HEK293 (cell line): ENCODE results near the gene SIRPA.
A peak's percentile ranks its signal among the peaks of the same experiment; 100 is the strongest.

ENCODE experiments used
- CTCF ChIA-PET: fragments of 350-600 bp; formaldehyde crosslinking; extraction: SDS; loops from one replicate; lab custom pipeline; 2021; ENCODE audit warnings: antibody characterized with exemption; lab: Yijun Ruan, JAX
- POLR2A ChIA-PET: fragments of 300-600 bp; formaldehyde crosslinking; extraction: SDS; loops from one replicate; lab custom pipeline; 2020; ENCODE audit warnings: antibody characterized with exemption, inconsistent platforms; lab: Yijun Ruan, JAX
- H3K27ac ChIP-seq: fragments of 200-500 bp; sonication (Bioruptor generic); 2 replicates; pipeline ENCODE4 v1.5.1; 2014; ENCODE audit warnings: low read depth, low read length, control low read depth, inconsistent platforms; ENCODE audit errors: extremely low read depth
- H3K36me3 ChIP-seq, 2 experiments: fragments of 200-500 bp in 1 of 2; sonication (Bioruptor generic) in 1 of 2; 1 replicate in 1 of 2; 2 replicates in 1 of 2; pipeline ENCODE4 v1.5.1; 2014 to 2017; ENCODE audit warnings: inconsistent platforms in 2 of 2, low read length in 2 of 2; ENCODE audit not compliant: control insufficient read depth in 2 of 2, insufficient read depth in 1 of 2
- H3K4me1 ChIP-seq: fragments of 200-500 bp; sonication (Bioruptor generic); 2 replicates; pipeline ENCODE4 v1.5.1; 2014; ENCODE audit warnings: mild to moderate bottlenecking, low read length, inconsistent platforms; ENCODE audit not compliant: control insufficient read depth, insufficient read depth
- H3K4me3 ChIP-seq: 2 replicates; pipeline ENCODE4 v1.5.1; 2011; ENCODE audit warnings: low read depth, mild to moderate bottlenecking, control low read depth, low read length, moderate library complexity
- H3K9me3 ChIP-seq: fragments of 200-500 bp; sonication (Bioruptor generic); 2 replicates; pipeline ENCODE4 v1.5.1; 2014; ENCODE audit warnings: low read depth, low read length, inconsistent platforms; ENCODE audit not compliant: control insufficient read depth, insufficient read depth
- SP2 ChIP-seq: fragments of 450-650 bp; formaldehyde crosslinking; IDR thresholded peaks from 2 replicates; pipeline ENCODE4 v1.5.1; 2016; ENCODE audit warnings: missing biosample characterization, missing genetic modification characterization
- SP7 ChIP-seq: fragments of 450-650 bp; formaldehyde crosslinking; IDR thresholded peaks from 2 replicates; pipeline ENCODE4 v1.5.1; 2016; ENCODE audit warnings: missing biosample characterization, missing genetic modification characterization
- ZFP3 ChIP-seq: fragments of 450-650 bp; formaldehyde crosslinking; IDR thresholded peaks from 2 replicates; pipeline ENCODE4 v1.5.1; 2016; ENCODE audit warnings: low read depth, missing biosample characterization, missing genetic modification characterization
- ZNF132 ChIP-seq: fragments of 450-650 bp; formaldehyde crosslinking; IDR thresholded peaks from 2 replicates; pipeline ENCODE4 v1.5.1; 2017; ENCODE audit warnings: missing biosample characterization, missing genetic modification characterization, borderline replicate concordance
- ZNF133 ChIP-seq: fragments of 450-650 bp; formaldehyde crosslinking; IDR thresholded peaks from 2 replicates; pipeline ENCODE4 v1.5.1; 2016; ENCODE audit warnings: missing biosample characterization, missing genetic modification characterization
- ZNF175 ChIP-seq: fragments of 450-650 bp; formaldehyde crosslinking; IDR thresholded peaks from 2 replicates; pipeline ENCODE4 v1.5.1; 2016; ENCODE audit warnings: missing biosample characterization, missing genetic modification characterization
- ZNF23 ChIP-seq: fragments of 450-650 bp; formaldehyde crosslinking; IDR thresholded peaks from 2 replicates; pipeline ENCODE4 v1.5.1; 2016; ENCODE audit warnings: missing biosample characterization, missing genetic modification characterization, borderline replicate concordance
- ZNF274 ChIP-seq, 2 experiments: fragments of 200-500 bp in 1 of 2; fragments of 450-650 bp in 1 of 2; sonication (Bioruptor generic) in 1 of 2; formaldehyde crosslinking in 1 of 2; IDR thresholded peaks; 2 replicates each; pipeline versions ENCODE4 v1.5.1 to v1.6.1; 2014 to 2016; ENCODE audit warnings: borderline replicate concordance in 1 of 2, inconsistent platforms in 1 of 2, low read length in 1 of 2, missing biosample characterization in 1 of 2, missing genetic modification characterization in 1 of 2
- ZNF426 ChIP-seq: fragments of 450-650 bp; formaldehyde crosslinking; IDR thresholded peaks from 2 replicates; pipeline ENCODE4 v1.5.1; 2017; ENCODE audit warnings: missing biosample characterization, missing genetic modification characterization, mild to moderate bottlenecking, inconsistent platforms, moderate library complexity
- ZNF548 ChIP-seq: fragments of 450-650 bp; formaldehyde crosslinking; IDR thresholded peaks from 2 replicates; pipeline ENCODE4 v1.5.1; 2016; ENCODE audit warnings: missing biosample characterization, missing genetic modification characterization
- ZNF600 ChIP-seq: fragments of 450-650 bp; formaldehyde crosslinking; IDR thresholded peaks from 2 replicates; pipeline ENCODE4 v1.5.1; 2016; ENCODE audit warnings: missing biosample characterization, missing genetic modification characterization
- ZNF629 ChIP-seq: fragments of 450-650 bp; formaldehyde crosslinking; IDR thresholded peaks from 2 replicates; pipeline ENCODE4 v1.5.1; 2017; ENCODE audit warnings: missing biosample characterization, missing genetic modification characterization
- ZNF670 ChIP-seq: fragments of 450-650 bp; formaldehyde crosslinking; IDR thresholded peaks from 2 replicates; pipeline ENCODE4 v1.5.1; 2016; ENCODE audit warnings: missing biosample characterization, missing genetic modification characterization, low read depth
- ZSCAN16 ChIP-seq: fragments of 450-650 bp; formaldehyde crosslinking; IDR thresholded peaks from 2 replicates; pipeline ENCODE4 v1.5.1; 2016; ENCODE audit warnings: missing biosample characterization, missing genetic modification characterization
- TF ChIP-seq, protein P1 (sequence below): fragments of 450-650 bp; formaldehyde crosslinking; IDR thresholded peaks from 2 replicates; pipeline ENCODE4 v1.5.1; 2016; ENCODE audit warnings: missing biosample characterization, missing genetic modification characterization
- TF ChIP-seq, protein P2 (sequence below): fragments of 450-650 bp; formaldehyde crosslinking; IDR thresholded peaks from 2 replicates; pipeline ENCODE4 v1.5.1; 2016; ENCODE audit warnings: missing biosample characterization, missing genetic modification characterization
- TF ChIP-seq, protein P3 (sequence below): fragments of 450-650 bp; formaldehyde crosslinking; IDR thresholded peaks from 2 replicates; pipeline ENCODE4 v1.5.1; 2016; ENCODE audit warnings: missing biosample characterization, missing genetic modification characterization
- TF ChIP-seq, protein P4 (sequence below): fragments of 450-650 bp; formaldehyde crosslinking; IDR thresholded peaks from 2 replicates; pipeline ENCODE4 v1.5.1; 2016; ENCODE audit warnings: missing biosample characterization, missing genetic modification characterization
- TF ChIP-seq, protein P5 (sequence below): fragments of 450-650 bp; IDR thresholded peaks from 2 replicates; pipeline ENCODE4 v1.5.1; 2018; ENCODE audit warnings: missing biosample characterization, mild to moderate bottlenecking, missing genetic modification characterization

SIRPA gene

DNA sequence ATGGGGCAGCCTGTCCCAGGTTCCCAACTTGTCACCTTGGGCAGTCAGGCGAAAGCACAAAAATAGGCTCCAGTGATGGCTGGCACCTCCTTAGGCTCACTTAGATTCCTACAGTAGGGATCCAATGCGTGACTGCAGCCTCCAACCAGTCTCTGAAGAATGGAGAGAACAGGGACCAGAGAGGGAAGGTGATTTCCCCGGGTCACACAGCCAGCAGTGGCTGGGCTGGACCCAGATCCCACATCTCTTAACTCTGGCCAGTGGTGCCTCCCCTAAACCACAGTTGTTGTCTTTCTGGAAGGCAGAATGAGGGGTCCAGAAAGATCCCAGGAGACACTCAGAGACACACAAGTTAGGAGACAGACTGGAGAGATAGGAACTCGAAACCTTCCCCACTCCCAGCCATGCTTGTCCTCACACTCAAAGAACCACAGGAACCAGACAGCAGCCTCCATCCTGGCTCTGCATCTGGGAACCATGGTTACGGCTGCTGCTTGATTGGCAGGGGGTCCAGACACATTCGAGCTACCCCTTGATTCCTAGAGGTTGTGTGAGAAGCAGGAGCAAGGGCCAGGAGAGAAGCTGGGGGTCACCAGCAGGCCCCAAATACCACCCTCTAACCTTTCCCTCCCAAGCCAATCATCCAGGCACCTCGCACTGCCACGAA lies 33.1 kb upstream of the SIRPA start:
- Histone ChIP-seq H3K4me1 (no peaks in the 10 kb centered on the region), H3K27ac (no peak overlapping the region), H3K9me3 (no peaks in the 10 kb centered on the region), H3K4me3 (no peak overlapping the region), H3K36me3 (no peaks in the 10 kb centered on the region)
- TF ChIP-seq, protein P1, sequence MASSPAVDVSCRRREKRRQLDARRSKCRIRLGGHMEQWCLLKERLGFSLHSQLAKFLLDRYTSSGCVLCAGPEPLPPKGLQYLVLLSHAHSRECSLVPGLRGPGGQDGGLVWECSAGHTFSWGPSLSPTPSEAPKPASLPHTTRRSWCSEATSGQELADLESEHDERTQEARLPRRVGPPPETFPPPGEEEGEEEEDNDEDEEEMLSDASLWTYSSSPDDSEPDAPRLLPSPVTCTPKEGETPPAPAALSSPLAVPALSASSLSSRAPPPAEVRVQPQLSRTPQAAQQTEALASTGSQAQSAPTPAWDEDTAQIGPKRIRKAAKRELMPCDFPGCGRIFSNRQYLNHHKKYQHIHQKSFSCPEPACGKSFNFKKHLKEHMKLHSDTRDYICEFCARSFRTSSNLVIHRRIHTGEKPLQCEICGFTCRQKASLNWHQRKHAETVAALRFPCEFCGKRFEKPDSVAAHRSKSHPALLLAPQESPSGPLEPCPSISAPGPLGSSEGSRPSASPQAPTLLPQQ (tag by site-specific recombination), result no peak
- no peak for TF ChIP-seq ZNF23 (tag by site-specific recombination)
- TF ChIP-seq, protein P2, sequence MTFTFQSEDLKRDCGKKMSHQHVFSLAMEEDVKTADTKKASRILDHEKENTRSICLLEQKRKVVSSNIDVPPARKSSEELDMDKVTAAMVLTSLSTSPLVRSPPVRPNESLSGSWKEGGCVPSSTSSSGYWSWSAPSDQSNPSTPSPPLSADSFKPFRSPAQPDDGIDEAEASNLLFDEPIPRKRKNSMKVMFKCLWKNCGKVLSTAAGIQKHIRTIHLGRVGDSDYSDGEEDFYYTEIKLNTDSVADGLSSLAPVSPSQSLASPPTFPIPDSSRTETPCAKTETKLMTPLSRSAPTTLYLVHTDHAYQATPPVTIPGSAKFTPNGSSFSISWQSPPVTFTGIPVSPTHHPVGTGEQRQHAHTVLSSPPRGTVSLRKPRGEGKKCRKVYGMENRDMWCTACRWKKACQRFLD (tag by site-specific recombination), result no peak
- ChIA-PET POLR2A (no interaction called here), CTCF (no interaction called here)

DNA sequence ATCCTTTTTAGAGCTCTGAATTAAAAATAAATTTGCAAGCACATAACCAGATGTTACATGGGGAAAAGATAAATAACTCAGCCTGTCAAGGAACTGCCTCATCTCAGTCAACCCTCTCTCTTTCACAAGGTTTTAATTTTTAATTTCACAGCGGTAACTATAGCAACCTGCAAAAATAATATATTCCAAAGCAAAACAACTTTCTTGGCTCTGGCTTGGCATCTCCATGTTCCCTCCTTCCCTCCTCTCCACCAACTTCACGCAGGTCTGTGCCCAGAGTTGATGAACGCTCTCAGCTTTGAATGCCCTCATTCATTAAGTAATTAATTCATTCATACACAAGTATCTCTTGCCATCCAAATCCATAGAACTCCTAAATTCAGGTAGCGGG lies 32.5 kb upstream of the SIRPA start:
- TF ChIP-seq ZNF629 (tag by site-specific recombination) (no peak), ZNF600 (no peak), ZNF133 (no peak), ZNF670 (tag by site-specific recombination) (no peak)
- TF ChIP-seq, protein P3, sequence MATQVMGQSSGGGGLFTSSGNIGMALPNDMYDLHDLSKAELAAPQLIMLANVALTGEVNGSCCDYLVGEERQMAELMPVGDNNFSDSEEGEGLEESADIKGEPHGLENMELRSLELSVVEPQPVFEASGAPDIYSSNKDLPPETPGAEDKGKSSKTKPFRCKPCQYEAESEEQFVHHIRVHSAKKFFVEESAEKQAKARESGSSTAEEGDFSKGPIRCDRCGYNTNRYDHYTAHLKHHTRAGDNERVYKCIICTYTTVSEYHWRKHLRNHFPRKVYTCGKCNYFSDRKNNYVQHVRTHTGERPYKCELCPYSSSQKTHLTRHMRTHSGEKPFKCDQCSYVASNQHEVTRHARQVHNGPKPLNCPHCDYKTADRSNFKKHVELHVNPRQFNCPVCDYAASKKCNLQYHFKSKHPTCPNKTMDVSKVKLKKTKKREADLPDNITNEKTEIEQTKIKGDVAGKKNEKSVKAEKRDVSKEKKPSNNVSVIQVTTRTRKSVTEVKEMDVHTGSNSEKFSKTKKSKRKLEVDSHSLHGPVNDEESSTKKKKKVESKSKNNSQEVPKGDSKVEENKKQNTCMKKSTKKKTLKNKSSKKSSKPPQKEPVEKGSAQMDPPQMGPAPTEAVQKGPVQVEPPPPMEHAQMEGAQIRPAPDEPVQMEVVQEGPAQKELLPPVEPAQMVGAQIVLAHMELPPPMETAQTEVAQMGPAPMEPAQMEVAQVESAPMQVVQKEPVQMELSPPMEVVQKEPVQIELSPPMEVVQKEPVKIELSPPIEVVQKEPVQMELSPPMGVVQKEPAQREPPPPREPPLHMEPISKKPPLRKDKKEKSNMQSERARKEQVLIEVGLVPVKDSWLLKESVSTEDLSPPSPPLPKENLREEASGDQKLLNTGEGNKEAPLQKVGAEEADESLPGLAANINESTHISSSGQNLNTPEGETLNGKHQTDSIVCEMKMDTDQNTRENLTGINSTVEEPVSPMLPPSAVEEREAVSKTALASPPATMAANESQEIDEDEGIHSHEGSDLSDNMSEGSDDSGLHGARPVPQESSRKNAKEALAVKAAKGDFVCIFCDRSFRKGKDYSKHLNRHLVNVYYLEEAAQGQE (tag by site-specific recombination), result no peak
- H3K36me3 ChIP-seq, result no peaks in the 10 kb centered on the region
- CTCF ChIA-PET, result no interaction called here
- POLR2A ChIA-PET, result no interaction called here
- H3K27ac ChIP-seq, result no peak overlapping the region
- no peaks in the 10 kb centered on the region for H3K4me1 ChIP-seq
- H3K9me3 ChIP-seq, result no peaks in the 10 kb centered on the region
- H3K4me3 ChIP-seq, result no peak overlapping the region

DNA sequence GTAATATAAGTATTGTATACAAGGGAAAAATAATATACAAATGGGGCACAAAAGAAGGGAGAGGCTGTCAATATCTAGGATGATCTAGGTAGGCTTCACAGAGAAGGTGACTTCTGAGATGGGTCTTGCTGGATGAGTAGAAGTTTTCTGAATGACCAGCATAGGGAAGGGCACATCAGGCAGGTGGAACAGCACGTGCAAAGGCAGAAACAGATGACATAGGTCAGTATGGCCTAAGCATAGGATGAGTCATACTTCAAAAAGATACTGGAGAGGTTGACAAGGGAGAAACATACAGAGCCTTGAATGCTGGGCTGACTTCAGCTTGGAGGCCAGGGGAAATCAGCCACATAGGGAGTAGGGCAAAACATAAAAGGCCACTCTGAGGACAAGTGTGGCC lies 31.9 kb upstream of the SIRPA start:
- Histone ChIP-seq H3K4me3 (no peak overlapping the region), H3K27ac (no peak overlapping the region), H3K4me1 (no peaks in the 10 kb centered on the region), H3K36me3 (no peaks in the 10 kb centered on the region), H3K9me3 (no peaks in the 10 kb centered on the region)
- POLR2A ChIA-PET, result no interaction called here
- CTCF ChIA-PET, result interaction anchor here (0.6 kb wide), 1 partner anchor 550 kb away, joined by 4 read pairs; no protein-coding TSS in a partner anchor
- TF ChIP-seq ZSCAN16 (tag by site-specific recombination) (no peak), ZNF175 (no peak), ZFP3 (tag by site-specific recombination) (peak; percentile 89), SP7 (tag by site-specific recombination) (0 out of 2 replicates have a peak, but pooled peaks have one; percentile 24), SP2 (tag by site-specific recombination) (no peak), ZNF132 (tag by site-specific recombination) (no peak), ZNF629 (tag by site-specific recombination) (peak; percentile 50; the same call in 1 of the 2 replicates), ZNF274 (IDR thresholded peaks at IDR 0.05; ENCODE audit: low read length) (no peak), ZNF274 (tag by site-specific recombination; IDR thresholded peaks at IDR 0.05; ENCODE audit: borderline replicate concordance) (no peak), ZNF548 (tag by site-specific recombination) (no peak), ZNF426 (no peak)
- TF ChIP-seq, protein P4, sequence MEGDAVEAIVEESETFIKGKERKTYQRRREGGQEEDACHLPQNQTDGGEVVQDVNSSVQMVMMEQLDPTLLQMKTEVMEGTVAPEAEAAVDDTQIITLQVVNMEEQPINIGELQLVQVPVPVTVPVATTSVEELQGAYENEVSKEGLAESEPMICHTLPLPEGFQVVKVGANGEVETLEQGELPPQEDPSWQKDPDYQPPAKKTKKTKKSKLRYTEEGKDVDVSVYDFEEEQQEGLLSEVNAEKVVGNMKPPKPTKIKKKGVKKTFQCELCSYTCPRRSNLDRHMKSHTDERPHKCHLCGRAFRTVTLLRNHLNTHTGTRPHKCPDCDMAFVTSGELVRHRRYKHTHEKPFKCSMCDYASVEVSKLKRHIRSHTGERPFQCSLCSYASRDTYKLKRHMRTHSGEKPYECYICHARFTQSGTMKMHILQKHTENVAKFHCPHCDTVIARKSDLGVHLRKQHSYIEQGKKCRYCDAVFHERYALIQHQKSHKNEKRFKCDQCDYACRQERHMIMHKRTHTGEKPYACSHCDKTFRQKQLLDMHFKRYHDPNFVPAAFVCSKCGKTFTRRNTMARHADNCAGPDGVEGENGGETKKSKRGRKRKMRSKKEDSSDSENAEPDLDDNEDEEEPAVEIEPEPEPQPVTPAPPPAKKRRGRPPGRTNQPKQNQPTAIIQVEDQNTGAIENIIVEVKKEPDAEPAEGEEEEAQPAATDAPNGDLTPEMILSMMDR, result no peak
- TF ChIP-seq, protein P5, sequence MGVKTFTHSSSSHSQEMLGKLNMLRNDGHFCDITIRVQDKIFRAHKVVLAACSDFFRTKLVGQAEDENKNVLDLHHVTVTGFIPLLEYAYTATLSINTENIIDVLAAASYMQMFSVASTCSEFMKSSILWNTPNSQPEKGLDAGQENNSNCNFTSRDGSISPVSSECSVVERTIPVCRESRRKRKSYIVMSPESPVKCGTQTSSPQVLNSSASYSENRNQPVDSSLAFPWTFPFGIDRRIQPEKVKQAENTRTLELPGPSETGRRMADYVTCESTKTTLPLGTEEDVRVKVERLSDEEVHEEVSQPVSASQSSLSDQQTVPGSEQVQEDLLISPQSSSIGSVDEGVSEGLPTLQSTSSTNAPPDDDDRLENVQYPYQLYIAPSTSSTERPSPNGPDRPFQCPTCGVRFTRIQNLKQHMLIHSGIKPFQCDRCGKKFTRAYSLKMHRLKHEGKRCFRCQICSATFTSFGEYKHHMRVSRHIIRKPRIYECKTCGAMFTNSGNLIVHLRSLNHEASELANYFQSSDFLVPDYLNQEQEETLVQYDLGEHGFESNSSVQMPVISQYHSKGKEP (tag by site-specific recombination), result no peak
